PC-9 (cell line): ENCODE data around the gene CDK6. TPM values are rescaled to one million over a fixed set of nuclear protein-coding genes. Genes with fewer than 3 reads are reported as not detected.

Experiments used
- BruUV-seq: library from RNA; stranded (reverse); fragments of 400-500 nt; replicated peaks from 2 replicates; lab custom pipeline; 2021; lab: Mats Ljungman, UMichigan
- CTCF ChIA-PET: fragments of 300-600 bp; sonication (Branson Sonifier 250); formaldehyde crosslinking; loops from one replicate; lab custom pipeline; 2022; ENCODE audit warnings: antibody characterized with exemption; lab: Charles Lee
- POLR2A ChIA-PET: fragments of 300-600 bp; sonication (Branson Sonifier 250); formaldehyde crosslinking; loops from one replicate; lab custom pipeline; 2022; ENCODE audit warnings: antibody characterized with exemption; ENCODE audit not compliant: unreplicated experiment; lab: Charles Lee
- DNase-seq, 2 experiments: peaks; one replicate each; pipeline versions ENCODE4 v3.0.0 to v3.0.0-alpha.2; 2015 to 2022; ENCODE audit warnings: mixed read lengths in 1 of 2
- H2AFZ ChIP-seq: fragments of 200-600 bp; sonication (generic); 2 replicates; pipeline ENCODE4 v1.8.1; 2017; ENCODE audit warnings: antibody characterized with exemption
- H3F3A ChIP-seq: fragments of 200-600 bp; sonication (generic); 2 replicates; pipeline ENCODE4 v1.8.1; 2017; ENCODE audit warnings: antibody characterized with exemption, mild to moderate bottlenecking, low read depth; ENCODE audit not compliant: insufficient read depth
- H3K27ac ChIP-seq: fragments of 200-600 bp; sonication (generic); 2 replicates; pipeline ENCODE4 v1.6.1; 2016; ENCODE audit warnings: mixed run types
- H3K27me3 ChIP-seq: fragments of 200-600 bp; sonication (generic); 2 replicates; pipeline ENCODE4 v1.6.1; 2016; ENCODE audit warnings: low read depth, mixed run types; ENCODE audit not compliant: insufficient read depth
- H3K36me3 ChIP-seq: fragments of 200-600 bp; sonication (generic); 2 replicates; pipeline ENCODE4 v1.6.1; 2016; ENCODE audit warnings: low read depth, mixed run types
- H3K4me1 ChIP-seq: fragments of 200-600 bp; sonication (generic); replicated peaks from 2 replicates; pipeline ENCODE4 v1.6.1; 2016; ENCODE audit warnings: mixed run types; ENCODE audit not compliant: insufficient read depth
- H3K4me2 ChIP-seq: fragments of 200-600 bp; sonication (generic); 2 replicates; pipeline ENCODE4 v1.6.1; 2017; ENCODE audit warnings: mixed run types
- H3K4me3 ChIP-seq: fragments of 200-600 bp; sonication (generic); 2 replicates; pipeline ENCODE4 v1.6.1; 2016; ENCODE audit warnings: mixed run types
- H3K79me2 ChIP-seq: fragments of 200-600 bp; sonication (generic); 2 replicates; pipeline ENCODE4 v1.6.1; 2017; ENCODE audit warnings: low read depth, mixed run types
- H3K9me2 ChIP-seq: fragments of 200-600 bp; sonication (generic); 2 replicates; pipeline ENCODE4 v1.8.1; 2017; ENCODE audit warnings: mild to moderate bottlenecking; ENCODE audit not compliant: insufficient read depth
- H3K9me3 ChIP-seq: fragments of 200-600 bp; sonication (generic); 2 replicates; pipeline ENCODE4 v1.8.1; 2016; ENCODE audit warnings: low read depth; ENCODE audit not compliant: insufficient read depth
- H4K20me1 ChIP-seq: fragments of 200-600 bp; sonication (generic); 2 replicates; pipeline ENCODE4 v1.8.1; 2017; ENCODE audit not compliant: insufficient read depth
- EZH2 ChIP-seq: fragments of 200-600 bp; sonication (generic); IDR thresholded peaks from 2 replicates; pipeline ENCODE4 v1.8.0; 2017; ENCODE audit warnings: antibody characterized with exemption, low read depth
- intact Hi-C: fragments of 100-400 bp; cut with micrococcal nuclease; formaldehyde crosslinking; loops from one replicate; pipeline ENCODE4 v1.10.0; 2022; ENCODE audit not compliant: unreplicated experiment
- total RNA-seq: library from RNA; stranded (reverse); gene quantifications from 2 replicates; pipeline ENCODE4 v1.2.3, GENCODE V29; 2021
- TF ChIP-seq, protein P1 (sequence below): fragments of 200-600 bp; sonication (generic); conservative IDR thresholded peaks from 2 replicates; pipeline ENCODE4 v1.6.1; 2017; ENCODE audit warnings: mixed run types, antibody characterized with exemption, mild to moderate bottlenecking, moderate library complexity

Gene CDK6
- total RNA-seq, 1 experiment from 2014 or later = 49.5 TPM

- BruUV-seq = TSS peak; percentile 40
- Histone ChIP-seq H3K4me1 (peaks cover 25% of the 10 kb centered on the region), H3K79me2 (peaks cover 61% of the 10 kb centered on the region), H2AFZ (no peak overlapping the region), H3K9me2 (no peaks in the 10 kb centered on the region), H3K4me2 (peak overlapping the region; percentile 62), H3K9me3 (no peaks in the 10 kb centered on the region), H3K27ac (peak overlapping the region; percentile 90), H3F3A (peaks cover 10% of the 10 kb centered on the region), H4K20me1 (no peaks in the 10 kb centered on the region), H3K36me3 (peaks cover 10% of the 10 kb centered on the region), H3K4me3 (peak overlapping the region; percentile 3; the same call in 1 of the 2 replicates), H3K27me3 (no peaks in the 10 kb centered on the region)
- TF ChIP-seq EZH2 = no peak
- TF ChIP-seq, protein P1, sequence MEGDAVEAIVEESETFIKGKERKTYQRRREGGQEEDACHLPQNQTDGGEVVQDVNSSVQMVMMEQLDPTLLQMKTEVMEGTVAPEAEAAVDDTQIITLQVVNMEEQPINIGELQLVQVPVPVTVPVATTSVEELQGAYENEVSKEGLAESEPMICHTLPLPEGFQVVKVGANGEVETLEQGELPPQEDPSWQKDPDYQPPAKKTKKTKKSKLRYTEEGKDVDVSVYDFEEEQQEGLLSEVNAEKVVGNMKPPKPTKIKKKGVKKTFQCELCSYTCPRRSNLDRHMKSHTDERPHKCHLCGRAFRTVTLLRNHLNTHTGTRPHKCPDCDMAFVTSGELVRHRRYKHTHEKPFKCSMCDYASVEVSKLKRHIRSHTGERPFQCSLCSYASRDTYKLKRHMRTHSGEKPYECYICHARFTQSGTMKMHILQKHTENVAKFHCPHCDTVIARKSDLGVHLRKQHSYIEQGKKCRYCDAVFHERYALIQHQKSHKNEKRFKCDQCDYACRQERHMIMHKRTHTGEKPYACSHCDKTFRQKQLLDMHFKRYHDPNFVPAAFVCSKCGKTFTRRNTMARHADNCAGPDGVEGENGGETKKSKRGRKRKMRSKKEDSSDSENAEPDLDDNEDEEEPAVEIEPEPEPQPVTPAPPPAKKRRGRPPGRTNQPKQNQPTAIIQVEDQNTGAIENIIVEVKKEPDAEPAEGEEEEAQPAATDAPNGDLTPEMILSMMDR = no peak
- POLR2A ChIA-PET = interaction anchor here (0.7 to 1.1 kb wide), 2 partner anchors 19 to 44 kb away, joined by 4 to 5 read pairs; no protein-coding TSS in a partner anchor
- no peak for DNase-seq
- intact Hi-C loops = loop anchor here (2.0 kb wide), 1 partner anchor 43 kb away; no protein-coding TSS in a partner anchor
- CTCF ChIA-PET = no interaction called here
Measured at GRCh38 chr7:92809397-92809759, 27.0 kb downstream of the CDK6 start.

DNA sequence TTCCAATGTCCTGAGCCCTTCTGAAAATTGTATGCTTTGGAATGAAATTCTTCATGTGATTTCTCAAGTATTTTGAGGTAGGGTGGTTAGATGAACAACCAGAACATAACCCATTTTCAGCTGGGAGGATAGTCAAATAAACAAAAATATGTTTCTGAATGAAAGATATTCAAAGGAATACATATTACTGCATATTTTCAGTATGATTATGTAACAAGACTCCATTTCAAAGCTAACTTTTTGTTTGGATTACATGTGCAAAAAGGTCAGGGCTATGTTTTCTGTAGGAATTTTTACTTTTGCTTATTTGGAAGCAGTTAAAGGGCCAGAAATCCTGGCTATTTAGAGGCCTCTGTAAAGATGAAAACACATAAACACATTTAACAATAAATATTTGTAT is 27.7 kb downstream of the CDK6 start:
- Histone ChIP-seq H3K79me2 (peaks cover 55% of the 10 kb centered on the region), H2AFZ (no peak overlapping the region), H3K4me2 (no peak overlapping the region), H3F3A (peaks cover 10% of the 10 kb centered on the region), H4K20me1 (no peaks in the 10 kb centered on the region), H3K27me3 (no peaks in the 10 kb centered on the region), H3K9me2 (no peaks in the 10 kb centered on the region), H3K27ac (no peak overlapping the region; the same call in 1 of the 2 replicates), H3K9me3 (no peaks in the 10 kb centered on the region), H3K4me1 (peaks cover 25% of the 10 kb centered on the region), H3K4me3 (no peak overlapping the region), H3K36me3 (peaks cover 14% of the 10 kb centered on the region)
- TF ChIP-seq EZH2 = no peak
- TF ChIP-seq, protein P1 = no peak
- CTCF ChIA-PET = interaction anchor here (0.6 to 1.3 kb wide), 2 partner anchors 10 to 216 kb away, joined by 3 to 5 read pairs; no protein-coding TSS in a partner anchor
- POLR2A ChIA-PET = no interaction called here
- intact Hi-C loops = loop anchor here (2.0 kb wide), 1 partner anchor 42 kb away; no protein-coding TSS in a partner anchor
- no TSS peak for BruUV-seq
- no peak for DNase-seq

DNA sequence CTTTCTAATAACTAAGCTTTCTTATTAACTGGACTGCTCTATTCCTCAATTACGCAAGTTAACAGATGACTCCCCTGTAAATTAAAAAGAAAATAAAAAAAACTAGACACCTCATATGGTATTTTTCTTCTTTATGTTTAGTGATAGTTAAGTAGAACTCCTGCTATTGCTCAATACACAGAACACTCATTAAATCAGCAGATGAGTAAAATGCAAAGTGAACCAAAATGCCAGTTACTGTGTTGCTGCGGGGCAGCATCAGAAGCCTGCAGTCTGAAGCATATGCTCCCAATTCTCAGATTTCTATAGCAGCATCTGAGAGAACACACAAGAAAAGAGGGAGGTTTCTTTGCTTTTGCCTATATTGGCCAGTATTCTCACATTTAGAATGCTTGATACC is 28.4 kb downstream of the CDK6 start:
- POLR2A ChIA-PET = no interaction called here
- no TSS peak for BruUV-seq
- Histone ChIP-seq H3K4me2 (no peak overlapping the region), H4K20me1 (no peaks in the 10 kb centered on the region), H3K27ac (no peak overlapping the region), H3K4me1 (peaks cover 25% of the 10 kb centered on the region), H3K36me3 (peaks cover 14% of the 10 kb centered on the region), H3F3A (peaks cover 10% of the 10 kb centered on the region), H3K27me3 (no peaks in the 10 kb centered on the region), H3K9me2 (no peaks in the 10 kb centered on the region), H3K9me3 (no peaks in the 10 kb centered on the region), H3K4me3 (no peak overlapping the region), H2AFZ (no peak overlapping the region), H3K79me2 (peaks cover 53% of the 10 kb centered on the region)
- intact Hi-C loops = loop anchor here (2.0 kb wide), 1 partner anchor 41 kb away; no protein-coding TSS in a partner anchor
- no peak for DNase-seq
- no peak for TF ChIP-seq EZH2
- TF ChIP-seq, protein P1 = no peak
- CTCF ChIA-PET = interaction anchor here (1.3 kb wide), 1 partner anchor 10 kb away, joined by 3 read pairs; no protein-coding TSS in a partner anchor
